GM12891 (cell line): ENCODE results near the gene SLC6A20.

Experiments
- PAX5 ChIP-seq: IDR thresholded peaks from 2 replicates; pipeline ENCODE4 v1.6.1; 2011; ENCODE audit warnings: low read length, moderate library complexity, mild to moderate bottlenecking; ENCODE audit not compliant: insufficient read depth, severe bottlenecking
- POLR2A ChIP-seq: IDR thresholded peaks from 2 replicates; pipeline ENCODE4 v1.6.1; 2011; ENCODE audit warnings: low read depth, low read length, control low read depth
- POLR2AphosphoS5 ChIP-seq: IDR thresholded peaks from 2 replicates; pipeline ENCODE4 v1.6.1; 2011; ENCODE audit warnings: low read depth, low read length, control low read depth
- POU2F2 ChIP-seq: IDR thresholded peaks from 2 replicates; pipeline ENCODE4 v1.6.1; 2011; ENCODE audit warnings: low read depth, mild to moderate bottlenecking, control low read depth, low read length, moderate library complexity
- SPI1 ChIP-seq: IDR thresholded peaks from 2 replicates; pipeline ENCODE4 v1.6.1; 2011; ENCODE audit warnings: low read depth, low read length, control low read depth
- TAF1 ChIP-seq: IDR thresholded peaks from 2 replicates; pipeline ENCODE4 v1.6.1; 2011; ENCODE audit warnings: low read depth, low read length, control low read depth

GRCh38 chr3:45758871-45759270 lies 37.5 kb downstream of the SLC6A20 start:
- TF ChIP-seq TAF1 (no peak), POLR2AphosphoS5 (no peak), POLR2A (no peak), SPI1 (no peak), POU2F2 (no peak), PAX5 (no peak)
